Neural crest cell (in vitro differentiated cells): ENCODE results near the gene DTX2. TPM values are rescaled to one million over a fixed set of nuclear protein-coding genes. Genes with fewer than 3 reads are reported as not detected.
"Not testable (repeated sequence)": the region's sequence is repeated elsewhere in the genome, so short reads cannot be mapped to it uniquely, and the experiment has no call there.

Experiments used
- DNase-seq: peaks from one replicate; pipeline ENCODE4 v3.0.0; 2021; ENCODE audit warnings: low read depth, mixed read lengths, low spot score
- H3K27ac Mint-ChIP-seq: one replicate; pipeline ENCODE4 v1.8.0; 2021; ENCODE audit warnings: mild to moderate bottlenecking, mixed read lengths; ENCODE audit not compliant: unreplicated experiment
- H3K27me3 Mint-ChIP-seq: 2 replicates; pipeline ENCODE4 v1.8.0; 2021; ENCODE audit warnings: low read depth, mild to moderate bottlenecking, mixed read lengths
- H3K36me3 Mint-ChIP-seq: 2 replicates; pipeline ENCODE4 v1.8.0; 2021; ENCODE audit warnings: low read depth, mild to moderate bottlenecking, mixed read lengths
- H3K4me1 Mint-ChIP-seq: 2 replicates; pipeline ENCODE4 v1.8.0; 2021; ENCODE audit warnings: mixed read lengths
- H3K4me3 Mint-ChIP-seq: one replicate; pipeline ENCODE4 v1.8.0; 2021; ENCODE audit warnings: mild to moderate bottlenecking, mixed read lengths
- H3K9me3 Mint-ChIP-seq: 2 replicates; pipeline ENCODE4 v1.8.0; 2021; ENCODE audit warnings: mixed read lengths
- CTCF ChIP-seq: fragments of 200-600 bp; sonication (generic); conservative IDR thresholded peaks from 2 replicates; pipeline ENCODE4 v1.5.0; 2021; ENCODE audit warnings: antibody characterized with exemption, mild to moderate bottlenecking
- total RNA-seq: library from RNA; stranded (reverse); gene quantifications from 2 replicates; pipeline ENCODE4 v1.2.1, GENCODE V29; 2021

DTX2 gene
- total RNA-seq, 1 donor from 2014 or later: 24.2 TPM

- Mint-ChIP-seq H3K9me3 (no peaks in the 10 kb centered on the region), H3K4me1 (peaks cover 4% of the 10 kb centered on the region), H3K27me3 (peaks cover 14% of the 10 kb centered on the region), H3K27ac (peak overlapping the region; percentile 67), H3K36me3 (no peaks in the 10 kb centered on the region), H3K4me3 (no peak overlapping the region)
- no peak for DNase-seq
- TF ChIP-seq CTCF: no peak
These were observed 36.4 kb upstream of the DTX2 start for GRCh38 chr7:76425156-76425555.

- H3K27ac Mint-ChIP-seq, H3K4me3 Mint-ChIP-seq, H3K36me3 Mint-ChIP-seq, H3K4me1 Mint-ChIP-seq, H3K9me3 Mint-ChIP-seq, DNase-seq: not testable (repeated sequence)
- peaks cover 13% of the 10 kb centered on the region for H3K27me3 Mint-ChIP-seq
These were observed 36.0 kb upstream of the DTX2 start for GRCh38 chr7:76425558-76425957.

- H3K36me3 Mint-ChIP-seq: no peaks in the 10 kb centered on the region
- no peak overlapping the region for H3K27ac Mint-ChIP-seq
- H3K4me3 Mint-ChIP-seq: no peak overlapping the region
- DNase-seq: no peak
- peaks cover 13% of the 10 kb centered on the region for H3K27me3 Mint-ChIP-seq
- H3K9me3 Mint-ChIP-seq: no peaks in the 10 kb centered on the region
- peaks cover 4% of the 10 kb centered on the region for H3K4me1 Mint-ChIP-seq
- no peak for TF ChIP-seq CTCF
These were observed 35.3 kb upstream of the DTX2 start for GRCh38 chr7:76426246-76426645.

GRCh38 chr7:76427635-76428034 is 33.9 kb upstream of the DTX2 start:
- Mint-ChIP-seq H3K4me1 (peaks cover 4% of the 10 kb centered on the region), H3K36me3 (no peaks in the 10 kb centered on the region), H3K27ac (no peak overlapping the region), H3K4me3 (no peak overlapping the region), H3K27me3 (peaks cover 13% of the 10 kb centered on the region), H3K9me3 (no peaks in the 10 kb centered on the region)
- DNase-seq: no peak
- no peak for TF ChIP-seq CTCF

- Mint-ChIP-seq H3K36me3 (no peaks in the 10 kb centered on the region), H3K4me1 (peaks cover 4% of the 10 kb centered on the region), H3K27me3 (peaks cover 7% of the 10 kb centered on the region), H3K27ac (peak overlapping the region; percentile 86), H3K4me3 (no peak overlapping the region), H3K9me3 (no peaks in the 10 kb centered on the region)
- TF ChIP-seq CTCF: no peak
- DNase-seq: no peak
These were observed 33.2 kb upstream of the DTX2 start for GRCh38 chr7:76428149-76428823.

GRCh38 chr7:76428868-76429805 is 32.4 kb upstream of the DTX2 start:
- TF ChIP-seq CTCF: no peak
- Mint-ChIP-seq H3K4me3 (no peak overlapping the region), H3K4me1 (peaks cover under 1% of the 10 kb centered on the region), H3K9me3 (no peaks in the 10 kb centered on the region), H3K36me3 (no peaks in the 10 kb centered on the region), H3K27me3 (no peaks in the 10 kb centered on the region), H3K27ac (no peak overlapping the region)
- DNase-seq: no peak
